Bronchial epithelial cell (primary cell): Measurements from ENCODE around the gene UBASH3B. TPM values are rescaled to one million over a fixed set of nuclear protein-coding genes. Genes with fewer than 3 reads are reported as not detected.

Experiments used
- DNase-seq: peaks from one replicate; pipeline ENCODE4 v3.0.0-alpha.2; 2010; ENCODE audit warnings: low read depth
- FAIRE-seq: peaks from 2 replicates; lab custom pipeline; 2011; peaks lifted over from hg19 to GRCh38; lab: Jason Lieb, UNC
- H3K27me3 ChIP-seq: 2 replicates; pipeline ENCODE4 v1.5.1; 2011; ENCODE audit warnings: low read length; ENCODE audit not compliant: control insufficient read depth, insufficient read depth
- H3K36me3 ChIP-seq: 2 replicates; pipeline ENCODE4 v1.5.1; 2011; ENCODE audit warnings: low read length; ENCODE audit not compliant: control insufficient read depth, insufficient read depth
- H3K4me3 ChIP-seq: 2 replicates; pipeline ENCODE4 v1.5.1; 2011; ENCODE audit warnings: mild to moderate bottlenecking, low read depth, low read length, control low read depth
- total RNA-seq: library from RNA; depleted of rRNA; stranded (reverse); fragments of >200 nt; gene quantifications from 2 replicates; pipeline ENCODE4 v1.2.1, GENCODE V29; 2014
- TF ChIP-seq, protein P1 (sequence below): IDR thresholded peaks from 2 replicates; pipeline ENCODE4 v1.5.1; 2011; ENCODE audit warnings: mild to moderate bottlenecking, moderate library complexity, low read length, control low read depth, inconsistent platforms; ENCODE audit not compliant: insufficient read depth, severe bottlenecking

The UBASH3B gene
- total RNA-seq, 1 donor from 2014 or later: 10.0 TPM

DNA sequence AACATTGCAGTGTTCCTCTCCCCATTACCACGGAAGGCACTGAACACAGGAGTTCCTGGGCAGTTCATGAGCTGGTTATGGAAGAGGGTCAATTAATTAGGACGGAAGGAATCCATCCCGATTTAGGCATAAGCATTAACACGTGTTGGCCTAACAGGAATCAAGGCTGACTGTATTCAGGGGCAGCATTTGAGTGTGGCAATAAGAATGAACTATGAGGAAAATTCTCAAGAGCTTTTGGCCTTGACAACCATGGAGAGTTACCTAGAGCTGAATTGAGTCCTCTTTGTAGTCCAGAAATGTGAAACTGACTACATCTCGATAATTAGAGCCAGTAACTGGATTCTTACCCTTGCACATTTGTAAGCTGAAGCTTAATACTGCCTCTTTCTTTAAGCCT is 100.4 kb downstream of the UBASH3B start:
- Histone ChIP-seq H3K36me3 (no peaks in the 10 kb centered on the region), H3K4me3 (no peak overlapping the region), H3K27me3 (no peaks in the 10 kb centered on the region)
- DNase-seq (no peak), FAIRE-seq (no peak)
- TF ChIP-seq, protein P1, sequence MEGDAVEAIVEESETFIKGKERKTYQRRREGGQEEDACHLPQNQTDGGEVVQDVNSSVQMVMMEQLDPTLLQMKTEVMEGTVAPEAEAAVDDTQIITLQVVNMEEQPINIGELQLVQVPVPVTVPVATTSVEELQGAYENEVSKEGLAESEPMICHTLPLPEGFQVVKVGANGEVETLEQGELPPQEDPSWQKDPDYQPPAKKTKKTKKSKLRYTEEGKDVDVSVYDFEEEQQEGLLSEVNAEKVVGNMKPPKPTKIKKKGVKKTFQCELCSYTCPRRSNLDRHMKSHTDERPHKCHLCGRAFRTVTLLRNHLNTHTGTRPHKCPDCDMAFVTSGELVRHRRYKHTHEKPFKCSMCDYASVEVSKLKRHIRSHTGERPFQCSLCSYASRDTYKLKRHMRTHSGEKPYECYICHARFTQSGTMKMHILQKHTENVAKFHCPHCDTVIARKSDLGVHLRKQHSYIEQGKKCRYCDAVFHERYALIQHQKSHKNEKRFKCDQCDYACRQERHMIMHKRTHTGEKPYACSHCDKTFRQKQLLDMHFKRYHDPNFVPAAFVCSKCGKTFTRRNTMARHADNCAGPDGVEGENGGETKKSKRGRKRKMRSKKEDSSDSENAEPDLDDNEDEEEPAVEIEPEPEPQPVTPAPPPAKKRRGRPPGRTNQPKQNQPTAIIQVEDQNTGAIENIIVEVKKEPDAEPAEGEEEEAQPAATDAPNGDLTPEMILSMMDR: no peak

DNA sequence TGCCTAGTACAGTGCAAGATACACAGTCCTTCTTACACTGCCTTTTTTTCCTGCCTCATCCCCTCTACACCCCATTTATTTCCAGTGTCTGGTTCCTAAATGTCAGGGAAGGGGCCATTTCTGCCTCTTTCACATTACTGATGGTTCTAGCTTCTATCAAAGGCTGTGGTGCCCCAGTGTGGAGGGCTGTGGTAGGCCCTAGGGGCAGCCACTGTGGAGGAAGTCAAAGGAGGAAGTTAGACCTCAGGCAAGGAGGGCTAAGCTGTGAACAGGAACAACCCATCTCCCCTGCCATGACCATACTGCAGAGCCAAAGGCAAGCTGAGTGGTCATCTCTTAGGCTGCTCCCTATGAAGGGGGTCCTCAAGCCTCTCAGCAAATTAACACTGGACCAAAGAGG is 100.9 kb downstream of the UBASH3B start:
- no peaks in the 10 kb centered on the region for H3K36me3 ChIP-seq
- no peak overlapping the region for H3K4me3 ChIP-seq
- FAIRE-seq (no peak), DNase-seq (no peak)
- TF ChIP-seq, protein P1: no peak
- H3K27me3 ChIP-seq: no peaks in the 10 kb centered on the region

DNA sequence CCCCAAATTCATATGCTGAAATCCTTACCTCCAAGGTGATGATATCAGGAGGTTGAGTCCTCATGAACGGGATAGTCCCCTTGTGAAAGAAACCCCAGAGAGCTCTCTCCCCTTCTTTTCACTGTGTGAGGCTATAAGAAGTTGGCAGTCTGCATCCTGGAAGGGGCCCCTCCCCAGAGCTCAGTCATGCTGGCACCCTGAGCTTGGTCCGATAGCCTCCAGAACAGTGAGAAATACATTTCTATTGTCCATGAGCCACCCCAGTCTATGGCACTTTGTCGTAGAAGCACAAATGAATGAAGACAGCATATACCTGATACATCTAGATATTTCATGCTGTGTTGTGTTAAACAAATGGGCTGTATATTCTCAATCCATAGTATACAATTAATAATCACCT is 101.7 kb downstream of the UBASH3B start:
- no peaks in the 10 kb centered on the region for H3K36me3 ChIP-seq
- no peaks in the 10 kb centered on the region for H3K27me3 ChIP-seq
- DNase-seq (no peak), FAIRE-seq (no peak)
- no peak overlapping the region for H3K4me3 ChIP-seq
- TF ChIP-seq, protein P1: no peak

DNA sequence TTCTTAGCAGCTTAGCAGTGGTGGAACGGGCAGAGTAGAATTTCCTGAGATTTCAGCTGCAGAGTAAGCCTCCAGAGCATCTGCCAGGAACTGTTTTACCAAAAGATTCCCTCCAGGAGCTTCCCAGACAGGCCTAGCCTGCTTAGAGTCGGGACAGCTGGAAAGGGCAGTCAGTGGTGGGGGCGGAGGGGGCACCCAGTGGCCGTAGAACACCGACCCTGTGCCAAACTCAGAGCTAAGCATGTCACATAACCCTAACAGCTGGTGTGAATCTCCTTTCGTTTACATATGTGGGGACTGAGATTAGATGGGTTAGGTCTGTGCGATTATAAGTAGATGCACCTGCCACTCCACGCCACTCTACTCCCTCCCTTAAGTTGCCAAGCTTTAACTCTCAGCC is 102.8 kb downstream of the UBASH3B start:
- H3K4me3 ChIP-seq: no peak overlapping the region
- FAIRE-seq: no peak
- TF ChIP-seq, protein P1: no peak
- no peaks in the 10 kb centered on the region for H3K27me3 ChIP-seq
- H3K36me3 ChIP-seq: no peaks in the 10 kb centered on the region
- no peak for DNase-seq

DNA sequence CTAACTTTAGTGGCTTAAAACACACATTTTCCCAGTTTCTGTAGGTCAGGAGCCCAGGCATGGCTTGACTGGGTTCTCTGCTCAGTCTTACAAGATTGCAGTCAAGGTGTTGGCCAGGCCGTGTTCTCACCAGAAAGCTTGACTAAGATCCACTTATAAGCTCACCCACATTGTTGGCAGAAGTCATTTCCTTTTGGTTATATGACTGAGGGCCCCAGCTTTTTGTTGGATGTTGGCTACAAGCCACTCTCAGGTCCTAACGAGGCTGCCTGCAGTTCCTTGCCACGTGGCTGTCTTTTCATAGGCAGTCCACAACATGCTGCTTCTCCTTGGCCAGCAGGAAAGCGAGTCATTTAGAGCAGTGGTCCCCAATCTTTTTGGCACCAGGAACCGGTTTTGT is 103.5 kb downstream of the UBASH3B start:
- Histone ChIP-seq H3K4me3 (no peak overlapping the region), H3K27me3 (no peaks in the 10 kb centered on the region), H3K36me3 (no peaks in the 10 kb centered on the region)
- TF ChIP-seq, protein P1: no peak
- no peak for FAIRE-seq
- peak; percentile 81 for DNase-seq

DNA sequence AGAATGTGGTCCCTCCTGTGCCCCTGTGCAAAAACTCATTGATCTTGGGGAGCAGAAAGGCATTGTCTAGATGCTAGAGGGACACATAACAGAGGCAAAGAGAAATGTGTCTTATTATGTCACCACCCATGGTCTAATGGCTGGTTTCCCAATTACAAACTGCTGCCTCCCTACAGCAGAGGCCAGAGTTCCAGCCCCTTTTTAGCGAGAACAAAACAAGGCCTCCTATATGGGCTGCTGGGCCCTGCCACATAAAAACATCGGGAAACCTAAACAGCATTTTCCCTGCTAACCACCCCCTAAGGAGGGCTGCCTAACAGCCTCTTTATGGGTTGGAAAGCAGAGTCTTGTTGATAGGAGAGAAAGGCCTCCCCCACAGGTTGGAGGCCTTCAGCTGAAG is 107.6 kb downstream of the UBASH3B start:
- Histone ChIP-seq H3K36me3 (no peaks in the 10 kb centered on the region), H3K4me3 (no peak overlapping the region), H3K27me3 (no peaks in the 10 kb centered on the region)
- FAIRE-seq (no peak), DNase-seq (no peak)
- TF ChIP-seq, protein P1: no peak
